Choroid plexus epithelial cell (primary cell): Measurements from ENCODE around the gene FAM118B.
A peak's percentile ranks its signal among the peaks of the same experiment; 100 is the strongest.
"Not testable (repeated sequence)": the region's sequence is repeated elsewhere in the genome, so short reads cannot be mapped to it uniquely, and the experiment has no call there.

Source experiments
- DNase-seq: peaks from one replicate; pipeline ENCODE4 v3.0.0-alpha.2; 2010; ENCODE audit warnings: low read depth
- H3K4me3 ChIP-seq: 2 replicates; pipeline ENCODE4 v1.5.1; 2011; ENCODE audit warnings: low read depth, mild to moderate bottlenecking, control low read depth, low read length, moderate library complexity
- TF ChIP-seq, protein P1 (sequence below): conservative IDR thresholded peaks from 2 replicates; pipeline ENCODE4 v1.5.1; 2011; ENCODE audit warnings: low read depth, mild to moderate bottlenecking, control low read depth, inconsistent platforms, low read length, moderate library complexity

Gene FAM118B

DNA sequence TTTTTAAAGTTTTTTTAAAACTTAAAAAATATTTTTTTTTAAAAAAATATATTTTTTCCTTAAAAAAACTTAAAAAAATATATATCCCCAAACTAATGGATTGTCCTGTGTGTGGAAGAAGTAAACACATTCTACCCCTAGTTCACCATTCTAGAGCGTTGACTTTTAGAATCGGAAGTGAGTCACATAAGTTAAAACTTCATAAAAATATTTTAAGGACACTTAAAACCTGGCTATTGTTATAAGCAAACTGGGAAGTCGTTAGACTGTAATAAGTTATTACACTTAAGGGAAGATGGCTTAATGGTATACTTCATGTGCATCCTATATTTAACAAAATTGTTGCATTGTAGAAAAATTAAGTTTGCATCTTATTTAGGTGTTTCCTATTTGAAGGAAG is 21.1 kb downstream of the FAM118B start:
- TF ChIP-seq, protein P1, sequence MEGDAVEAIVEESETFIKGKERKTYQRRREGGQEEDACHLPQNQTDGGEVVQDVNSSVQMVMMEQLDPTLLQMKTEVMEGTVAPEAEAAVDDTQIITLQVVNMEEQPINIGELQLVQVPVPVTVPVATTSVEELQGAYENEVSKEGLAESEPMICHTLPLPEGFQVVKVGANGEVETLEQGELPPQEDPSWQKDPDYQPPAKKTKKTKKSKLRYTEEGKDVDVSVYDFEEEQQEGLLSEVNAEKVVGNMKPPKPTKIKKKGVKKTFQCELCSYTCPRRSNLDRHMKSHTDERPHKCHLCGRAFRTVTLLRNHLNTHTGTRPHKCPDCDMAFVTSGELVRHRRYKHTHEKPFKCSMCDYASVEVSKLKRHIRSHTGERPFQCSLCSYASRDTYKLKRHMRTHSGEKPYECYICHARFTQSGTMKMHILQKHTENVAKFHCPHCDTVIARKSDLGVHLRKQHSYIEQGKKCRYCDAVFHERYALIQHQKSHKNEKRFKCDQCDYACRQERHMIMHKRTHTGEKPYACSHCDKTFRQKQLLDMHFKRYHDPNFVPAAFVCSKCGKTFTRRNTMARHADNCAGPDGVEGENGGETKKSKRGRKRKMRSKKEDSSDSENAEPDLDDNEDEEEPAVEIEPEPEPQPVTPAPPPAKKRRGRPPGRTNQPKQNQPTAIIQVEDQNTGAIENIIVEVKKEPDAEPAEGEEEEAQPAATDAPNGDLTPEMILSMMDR, result no peak
- DNase-seq, result no peak
- H3K4me3 ChIP-seq, result no peak overlapping the region

GRCh38 chr11:126233391-126233790 is 21.8 kb downstream of the FAM118B start:
- H3K4me3 ChIP-seq, result no peak overlapping the region
- peak; percentile 73 for DNase-seq
- TF ChIP-seq, protein P1, result no peak

DNA sequence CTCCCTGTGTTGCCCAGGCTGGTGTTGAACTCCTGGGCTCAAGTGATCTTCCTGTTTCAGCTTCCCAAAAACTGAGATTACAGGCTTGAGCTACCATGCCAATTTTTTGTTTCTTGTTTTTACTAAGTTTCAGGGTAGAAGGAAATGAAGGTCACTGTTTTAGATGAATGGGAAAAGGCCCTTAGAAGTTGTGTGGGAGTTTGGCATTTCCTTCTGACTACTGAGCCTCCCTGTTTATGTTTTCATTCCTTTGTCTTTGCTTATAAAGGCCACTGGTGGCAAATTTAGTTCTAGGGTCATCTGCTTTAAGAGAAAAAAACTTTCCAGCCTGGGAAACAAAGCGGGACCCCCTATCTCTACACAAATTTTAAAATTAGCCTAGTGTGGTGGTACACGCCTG is 35.1 kb downstream of the FAM118B start:
- peak; percentile 47 for DNase-seq
- H3K4me3 ChIP-seq, result no peak overlapping the region
- TF ChIP-seq, protein P1, result no peak

DNA sequence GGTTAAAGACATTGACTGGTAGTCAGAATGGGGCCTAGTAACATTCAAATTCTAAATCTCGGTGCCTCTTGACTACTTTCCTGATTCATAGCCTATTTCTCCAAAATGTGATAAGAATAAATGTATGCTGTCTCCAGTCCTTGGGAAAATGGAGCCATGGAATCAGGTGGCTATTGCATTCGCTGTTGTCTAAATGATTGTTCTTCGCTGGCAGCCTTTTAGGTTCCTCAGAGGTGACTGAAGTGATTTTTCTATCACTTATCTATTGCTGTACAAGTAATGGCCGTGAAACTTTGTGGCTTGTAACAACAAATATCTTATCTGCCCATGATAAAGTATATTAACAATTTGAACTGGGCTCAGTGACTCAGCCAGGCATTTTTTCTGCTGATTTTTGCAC is 41.7 kb downstream of the FAM118B start:
- TF ChIP-seq, protein P1, result no peak
- no peak overlapping the region for H3K4me3 ChIP-seq
- no peak for DNase-seq

- no peak for DNase-seq
- no peak overlapping the region for H3K4me3 ChIP-seq
- TF ChIP-seq, protein P1, result no peak
These were observed 43.2 kb downstream of the FAM118B start for GRCh38 chr11:126254819-126255218.

DNA sequence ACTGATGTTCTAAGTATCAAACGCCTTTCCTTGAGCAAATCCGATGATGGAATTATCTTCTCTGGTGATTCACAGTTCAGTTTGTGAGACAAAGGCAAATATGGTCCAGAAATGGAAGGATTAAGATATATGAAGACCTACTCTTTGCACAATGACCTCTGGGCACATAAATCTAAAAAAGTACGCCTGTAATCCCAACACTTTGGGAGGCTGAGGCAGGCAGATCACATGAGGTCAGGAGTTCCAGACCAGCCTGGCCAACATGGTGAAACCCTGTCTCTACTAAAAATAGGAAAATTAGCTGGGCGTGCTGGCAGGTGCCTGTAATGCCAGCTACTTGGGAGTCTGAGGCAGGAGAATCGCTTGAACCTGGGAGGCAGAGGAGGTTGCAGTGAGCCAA is 43.9 kb downstream of the FAM118B start:
- not testable (repeated sequence) for H3K4me3 ChIP-seq, DNase-seq

- no peak for DNase-seq
- no peak overlapping the region for H3K4me3 ChIP-seq
- TF ChIP-seq, protein P1, result no peak
These were observed 44.6 kb downstream of the FAM118B start for GRCh38 chr11:126256216-126256615.

- no peak for DNase-seq
- H3K4me3 ChIP-seq, result no peak overlapping the region
- TF ChIP-seq, protein P1, result no peak
These were observed 45.6 kb downstream of the FAM118B start for GRCh38 chr11:126257144-126257543.
